NCI-H460 (cell line): ENCODE data around the gene LIN37. TPM values are rescaled to one million over a fixed set of nuclear protein-coding genes. Genes with fewer than 3 reads are reported as not detected.
"Not testable (repeated sequence)": the region's sequence is repeated elsewhere in the genome, so short reads cannot be mapped to it uniquely, and the experiment has no call there.

Experiments used
- DNase-seq: peaks from one replicate; pipeline ENCODE4 v3.0.0-alpha.2; 2016; ENCODE audit warnings: low read depth; ENCODE audit errors: extremely low read depth
- total RNA-seq: library from RNA; depleted of rRNA; stranded (reverse); fragments of >200 nt; shearing (Covaris generic); gene quantifications from 2 replicates; pipeline ENCODE4 v1.2.3, GENCODE V29; 2014

Gene LIN37
- total RNA-seq, 1 experiment from 2014 or later: 8.4 TPM

DNA sequence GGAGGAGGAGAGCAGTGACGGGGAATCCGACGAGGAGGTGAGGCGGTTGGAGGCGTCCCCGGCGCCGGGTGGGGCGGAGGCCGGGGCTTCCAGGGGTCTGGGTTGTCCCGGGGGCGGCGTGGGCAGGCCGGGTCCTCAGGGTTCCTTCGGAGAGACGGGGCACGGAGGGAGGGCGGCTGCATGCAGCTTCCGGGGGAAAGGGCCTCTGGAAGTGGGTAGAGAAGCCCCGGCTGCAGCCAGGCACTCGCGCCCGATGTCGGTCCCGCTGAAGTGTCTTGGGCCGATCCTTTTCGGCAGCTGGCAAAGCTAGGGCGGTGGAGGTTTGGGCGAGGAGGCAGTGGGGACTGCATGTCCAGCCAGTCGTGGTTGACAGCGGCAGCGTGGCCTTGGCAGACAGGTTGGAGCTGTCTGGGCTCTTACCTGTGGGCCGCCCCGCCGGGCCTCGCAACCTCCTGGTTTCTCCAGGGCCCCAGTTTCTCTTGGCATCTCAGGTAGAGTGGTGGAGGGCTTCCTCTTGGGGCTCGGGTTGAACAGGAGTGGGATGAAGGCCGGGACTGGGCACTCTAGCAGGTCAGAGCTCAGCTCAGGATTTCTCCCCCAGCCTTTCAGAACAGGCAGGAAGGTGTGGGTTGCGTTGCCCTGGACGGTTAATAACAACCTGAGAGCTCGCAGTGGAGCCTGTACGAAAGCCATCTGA, 29.9 kb upstream of the LIN37 start:
- DNase-seq: no peak

DNA sequence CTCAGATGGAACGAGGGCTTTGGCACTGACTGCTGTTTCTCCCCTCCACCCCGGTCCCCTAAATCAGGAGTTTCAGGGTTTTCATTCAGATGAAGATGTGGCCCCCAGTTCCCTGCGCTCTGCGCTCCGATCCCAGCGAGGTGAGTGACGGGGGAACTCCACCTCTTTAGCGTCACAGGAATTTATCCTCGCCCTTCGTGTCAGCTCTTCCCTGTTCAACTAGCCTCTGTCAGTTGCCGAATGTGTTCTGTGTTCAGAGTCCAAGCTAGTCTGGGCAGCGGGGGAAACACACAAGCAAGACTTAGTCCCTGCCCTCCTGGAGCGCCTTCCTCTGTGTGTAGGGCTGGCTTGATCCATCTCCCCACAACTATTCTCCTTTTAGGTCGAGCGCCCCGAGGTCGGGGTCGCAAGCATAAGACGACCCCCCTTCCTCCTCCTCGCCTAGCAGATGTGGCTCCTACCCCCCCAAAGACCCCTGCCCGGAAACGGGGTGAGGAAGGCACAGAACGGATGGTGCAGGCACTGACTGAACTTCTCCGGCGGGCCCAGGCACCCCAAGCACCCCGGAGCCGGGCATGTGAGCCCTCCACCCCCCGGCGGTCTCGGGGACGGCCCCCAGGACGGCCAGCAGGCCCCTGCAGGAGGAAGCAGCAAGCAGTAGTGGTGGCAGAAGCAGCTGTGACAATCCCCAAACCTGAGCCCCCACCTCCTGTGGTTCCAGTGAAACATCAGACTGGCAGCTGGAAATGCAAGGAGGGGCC, 28.8 kb upstream of the LIN37 start:
- DNase-seq: no peak

DNA sequence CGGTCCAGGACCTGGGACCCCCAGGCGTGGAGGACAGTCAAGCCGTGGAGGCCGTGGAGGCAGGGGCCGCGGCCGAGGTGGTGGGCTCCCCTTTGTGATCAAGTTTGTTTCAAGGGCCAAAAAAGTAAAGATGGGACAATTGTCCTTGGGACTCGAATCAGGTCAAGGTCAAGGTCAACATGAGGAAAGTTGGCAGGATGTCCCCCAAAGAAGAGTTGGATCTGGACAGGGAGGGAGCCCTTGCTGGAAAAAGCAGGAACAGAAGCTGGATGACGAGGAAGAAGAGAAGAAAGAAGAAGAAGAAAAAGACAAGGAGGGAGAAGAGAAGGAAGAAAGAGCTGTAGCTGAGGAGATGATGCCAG, 28.2 kb upstream of the LIN37 start:
- DNase-seq: no peak

DNA sequence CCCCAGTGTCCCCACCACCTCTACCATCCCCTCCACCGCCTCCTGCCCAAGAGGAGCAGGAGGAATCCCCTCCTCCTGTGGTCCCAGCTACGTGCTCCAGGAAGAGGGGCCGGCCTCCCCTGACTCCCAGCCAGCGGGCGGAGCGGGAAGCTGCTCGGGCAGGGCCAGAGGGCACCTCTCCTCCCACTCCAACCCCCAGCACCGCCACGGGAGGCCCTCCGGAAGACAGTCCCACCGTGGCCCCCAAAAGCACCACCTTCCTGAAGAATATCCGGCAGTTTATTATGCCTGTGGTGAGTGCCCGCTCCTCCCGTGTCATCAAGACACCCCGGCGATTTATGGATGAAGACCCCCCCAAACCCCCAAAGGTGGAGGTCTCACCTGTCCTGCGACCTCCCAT, 27.7 kb upstream of the LIN37 start:
- no peak for DNase-seq

DNA sequence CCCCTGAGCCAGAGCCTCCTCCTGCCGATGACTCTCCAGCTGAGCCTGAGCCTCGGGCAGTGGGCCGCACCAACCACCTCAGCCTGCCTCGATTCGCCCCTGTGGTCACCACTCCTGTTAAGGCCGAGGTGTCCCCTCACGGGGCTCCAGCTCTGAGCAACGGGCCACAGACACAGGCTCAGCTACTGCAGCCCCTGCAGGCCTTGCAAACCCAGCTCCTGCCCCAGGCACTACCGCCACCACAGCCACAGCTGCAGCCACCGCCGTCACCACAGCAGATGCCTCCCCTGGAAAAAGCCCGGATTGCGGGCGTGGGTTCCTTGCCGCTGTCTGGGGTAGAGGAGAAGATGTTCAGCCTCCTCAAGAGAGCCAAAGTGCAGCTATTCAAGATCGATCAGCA, 27.0 kb upstream of the LIN37 start:
- no peak for DNase-seq

DNA sequence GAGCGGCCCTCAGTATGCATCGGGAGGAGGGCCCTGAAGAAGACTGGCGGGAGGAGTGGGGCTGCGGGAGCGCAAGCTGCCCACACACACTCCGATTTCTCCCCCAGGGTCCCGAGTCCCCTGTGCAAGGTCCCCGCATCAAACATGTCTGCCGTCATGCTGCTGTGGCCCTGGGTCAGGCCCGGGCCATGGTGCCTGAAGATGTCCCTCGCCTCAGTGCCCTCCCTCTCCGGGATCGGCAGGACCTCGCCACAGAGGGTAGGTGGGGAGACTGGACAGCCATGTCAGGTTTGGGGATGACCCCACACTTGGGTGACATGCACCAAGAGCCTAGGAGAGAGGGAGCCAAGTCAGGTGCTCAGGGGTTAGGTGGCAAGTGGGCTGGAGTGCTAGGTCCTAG, 25.9 kb upstream of the LIN37 start:
- DNase-seq: no peak

DNA sequence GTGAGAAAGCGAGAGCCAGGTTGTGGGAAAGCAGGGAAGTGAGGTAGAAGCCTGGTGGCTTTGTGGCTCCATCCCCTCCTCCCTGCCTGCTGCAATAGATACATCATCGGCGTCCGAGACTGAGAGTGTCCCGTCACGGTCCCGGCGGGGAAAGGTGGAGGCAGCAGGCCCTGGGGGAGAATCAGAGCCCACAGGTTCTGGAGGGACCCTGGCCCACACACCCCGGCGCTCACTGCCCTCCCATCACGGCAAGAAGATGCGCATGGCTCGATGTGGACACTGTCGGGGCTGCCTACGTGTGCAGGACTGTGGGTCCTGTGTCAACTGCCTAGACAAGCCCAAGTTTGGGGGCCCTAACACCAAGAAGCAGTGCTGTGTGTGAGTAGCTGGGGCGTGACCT, 25.5 kb upstream of the LIN37 start:
- DNase-seq: no peak

DNA sequence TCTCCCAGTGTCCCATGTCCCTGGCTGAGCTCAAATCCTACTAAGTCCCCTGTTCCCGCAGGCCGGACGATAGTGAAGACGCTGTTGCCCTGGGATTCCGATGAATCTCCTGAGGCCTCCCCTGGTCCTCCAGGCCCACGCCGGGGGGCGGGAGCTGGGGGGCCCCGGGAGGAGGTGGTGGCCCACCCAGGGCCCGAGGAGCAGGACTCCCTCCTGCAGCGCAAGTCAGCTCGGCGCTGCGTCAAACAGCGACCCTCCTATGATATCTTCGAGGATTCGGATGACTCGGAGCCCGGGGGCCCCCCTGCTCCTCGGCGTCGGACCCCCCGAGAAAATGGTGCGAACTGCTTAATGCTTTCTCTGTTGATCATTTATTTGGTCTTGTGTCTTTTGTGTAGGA, 24.7 kb upstream of the LIN37 start:
- DNase-seq: no peak

DNA sequence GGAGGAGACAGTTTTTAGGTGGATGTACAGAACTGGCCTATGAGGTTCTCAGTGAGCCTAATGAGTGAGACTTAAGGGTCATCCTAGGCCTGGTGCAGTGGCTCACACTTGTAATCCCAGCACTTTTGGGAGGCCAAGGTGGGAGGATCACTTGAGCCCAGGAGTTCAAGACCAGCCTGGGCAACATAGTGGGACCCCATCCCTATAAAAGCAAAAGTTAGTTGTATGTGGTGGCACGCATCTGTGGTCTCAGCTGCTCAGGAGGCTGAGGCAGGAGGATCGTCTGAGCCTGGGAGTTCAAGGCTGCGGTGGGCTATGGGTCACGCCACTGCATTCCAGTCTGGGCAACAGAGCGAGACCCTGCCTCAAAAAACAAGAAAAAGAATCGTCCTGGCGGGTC, 24.2 kb upstream of the LIN37 start:
- not testable (repeated sequence) for DNase-seq

DNA sequence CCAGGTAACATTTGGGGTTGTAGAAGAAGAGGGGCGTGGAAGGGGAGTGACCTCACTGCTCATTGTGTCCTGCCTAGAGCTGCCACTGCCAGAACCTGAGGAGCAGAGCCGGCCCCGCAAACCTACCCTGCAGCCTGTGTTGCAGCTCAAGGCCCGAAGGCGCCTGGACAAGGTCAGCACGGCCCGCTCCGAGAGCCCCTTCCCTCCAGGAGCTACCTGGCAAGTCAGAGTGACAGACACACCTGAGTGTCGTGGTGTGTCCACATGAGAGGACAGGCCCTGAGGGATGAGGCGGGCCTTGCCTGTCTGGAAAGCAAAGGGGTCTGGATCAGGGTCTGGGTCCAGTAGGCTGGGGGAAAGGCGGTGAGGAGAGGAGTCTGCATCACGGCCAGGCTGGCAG, 23.8 kb upstream of the LIN37 start:
- DNase-seq: no peak

DNA sequence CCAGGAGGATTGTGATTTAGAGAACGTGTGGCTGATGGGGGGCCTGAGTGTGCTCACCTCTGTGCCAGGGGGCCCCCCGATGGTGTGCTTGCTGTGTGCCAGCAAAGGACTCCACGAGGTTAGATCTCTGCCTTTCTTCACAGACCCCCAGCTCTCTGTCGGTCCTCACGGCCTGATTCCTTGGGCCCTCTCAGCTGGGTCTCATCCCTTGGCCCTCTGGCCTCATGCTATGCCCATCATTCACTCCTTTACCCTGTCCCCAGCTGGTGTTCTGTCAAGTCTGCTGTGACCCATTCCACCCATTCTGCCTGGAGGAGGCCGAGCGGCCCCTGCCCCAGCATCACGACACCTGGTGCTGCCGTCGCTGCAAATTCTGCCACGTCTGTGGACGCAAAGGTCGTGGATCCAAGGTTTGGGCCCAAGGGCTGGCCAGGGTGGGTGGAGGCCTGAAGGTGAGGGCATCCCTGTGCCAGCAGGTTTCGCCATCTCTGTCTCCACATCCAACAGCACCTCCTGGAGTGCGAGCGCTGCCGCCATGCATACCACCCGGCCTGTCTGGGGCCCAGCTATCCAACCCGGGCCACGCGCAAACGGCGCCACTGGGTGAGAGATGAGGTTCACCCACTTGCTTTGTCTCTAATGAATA, 23.0 kb upstream of the LIN37 start:
- no peak for DNase-seq

DNA sequence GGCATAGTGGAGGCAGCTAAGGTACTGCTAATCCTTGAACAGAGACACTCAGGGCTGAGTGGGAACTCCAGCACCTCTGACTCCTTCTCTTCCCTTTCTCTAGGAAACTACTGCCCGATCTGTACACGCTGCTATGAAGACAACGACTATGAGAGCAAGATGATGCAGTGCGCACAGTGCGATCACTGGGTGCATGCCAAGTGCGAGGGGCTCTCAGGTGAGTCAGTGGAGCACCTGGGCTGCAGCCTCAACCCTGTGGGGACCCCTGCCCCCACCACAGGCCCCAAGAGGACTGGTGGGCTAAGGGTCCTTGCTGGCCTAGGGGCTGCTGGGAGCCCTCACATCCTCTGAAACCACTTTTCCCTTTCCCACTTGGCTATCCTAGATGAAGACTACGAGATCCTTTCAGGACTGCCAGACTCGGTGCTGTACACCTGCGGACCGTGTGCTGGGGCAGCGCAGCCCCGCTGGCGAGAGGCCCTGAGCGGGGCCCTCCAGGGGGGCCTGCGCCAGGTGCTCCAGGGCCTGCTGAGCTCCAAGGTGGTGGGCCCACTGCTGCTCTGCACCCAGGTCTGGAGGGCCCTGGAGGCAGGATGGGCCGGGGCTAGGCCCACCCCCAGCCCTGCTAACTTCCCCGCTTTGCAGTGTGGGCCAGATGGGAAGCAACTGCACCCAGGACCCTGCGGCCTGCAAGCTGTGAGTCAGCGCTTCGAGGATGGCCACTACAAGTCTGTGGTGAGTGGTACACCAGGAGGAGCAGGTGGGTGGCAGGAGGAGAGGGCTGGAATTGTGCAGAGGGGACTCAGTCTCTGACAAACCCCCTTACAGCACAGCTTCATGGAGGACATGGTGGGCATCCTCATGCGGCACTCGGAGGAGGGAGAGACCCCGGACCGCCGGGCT, 21.1 kb upstream of the LIN37 start:
- DNase-seq: no peak

DNA sequence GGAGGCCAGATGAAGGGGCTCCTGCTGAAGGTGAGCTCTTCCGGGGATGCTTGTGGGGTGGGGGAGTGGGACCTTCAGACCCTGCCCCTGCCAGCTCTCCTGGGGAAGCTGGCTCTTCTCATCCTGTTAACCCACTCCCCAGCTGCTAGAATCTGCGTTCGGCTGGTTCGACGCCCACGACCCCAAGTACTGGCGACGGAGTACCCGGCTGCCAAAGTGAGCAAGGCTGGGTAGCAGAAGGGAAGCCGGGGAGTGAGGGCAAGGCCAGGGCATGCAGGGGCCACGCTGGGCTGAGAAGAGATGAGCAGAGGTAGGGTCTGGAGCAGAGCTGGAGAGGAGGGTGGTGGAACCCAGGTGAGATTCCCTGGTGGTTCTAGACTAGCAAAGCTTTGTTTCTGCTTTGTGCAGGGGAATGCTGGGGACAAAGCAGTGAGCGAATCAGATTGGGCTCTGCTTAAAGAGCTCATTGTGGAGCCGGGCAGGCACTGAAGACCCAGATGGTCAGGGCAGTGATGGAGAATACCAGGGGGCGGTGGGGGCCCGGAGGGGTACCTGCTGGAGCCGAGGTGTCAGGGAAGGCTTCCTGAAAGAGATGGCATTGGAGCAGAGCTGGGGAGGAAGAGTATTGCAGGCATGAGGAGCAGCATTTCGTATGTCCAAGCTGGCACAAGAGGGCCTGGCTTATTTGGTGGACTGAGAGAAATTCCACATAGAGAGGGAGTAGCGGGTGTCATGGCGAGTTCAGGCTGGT, 20.2 kb upstream of the LIN37 start:
- no peak for DNase-seq

DNA sequence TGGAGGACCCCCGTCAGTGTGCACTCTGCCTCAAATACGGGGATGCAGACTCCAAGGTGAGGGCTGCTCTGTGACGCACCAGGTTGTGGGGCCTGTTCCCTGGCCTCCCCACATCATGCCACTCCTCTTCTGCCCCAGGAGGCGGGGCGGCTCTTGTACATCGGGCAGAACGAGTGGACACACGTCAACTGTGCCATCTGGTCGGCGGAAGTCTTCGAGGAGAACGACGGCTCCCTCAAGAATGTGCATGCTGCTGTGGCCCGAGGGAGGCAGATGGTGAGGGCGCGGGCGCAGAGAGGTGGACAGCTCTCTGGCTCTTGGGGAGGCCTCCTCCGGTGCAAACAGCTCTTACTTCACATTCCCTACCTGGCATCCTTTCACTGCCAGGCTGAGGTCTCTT, 19.4 kb upstream of the LIN37 start:
- DNase-seq: no peak

DNA sequence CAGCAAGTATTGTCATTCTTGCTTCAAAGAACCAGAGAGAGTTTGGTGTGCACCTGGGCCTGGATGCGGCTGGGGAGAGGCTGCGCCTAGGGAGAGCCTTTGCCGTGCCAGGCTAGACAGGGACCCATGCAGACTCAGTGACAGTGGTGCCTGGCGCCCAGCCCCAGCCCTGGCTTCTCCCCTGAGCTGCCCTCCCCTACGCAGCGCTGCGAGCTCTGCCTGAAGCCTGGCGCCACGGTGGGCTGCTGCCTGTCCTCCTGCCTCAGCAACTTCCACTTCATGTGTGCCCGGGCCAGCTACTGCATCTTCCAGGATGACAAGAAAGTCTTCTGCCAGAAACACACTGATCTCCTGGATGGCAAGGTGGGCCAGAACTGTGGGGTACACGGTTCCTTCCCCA, 18.6 kb upstream of the LIN37 start:
- DNase-seq: no peak

DNA sequence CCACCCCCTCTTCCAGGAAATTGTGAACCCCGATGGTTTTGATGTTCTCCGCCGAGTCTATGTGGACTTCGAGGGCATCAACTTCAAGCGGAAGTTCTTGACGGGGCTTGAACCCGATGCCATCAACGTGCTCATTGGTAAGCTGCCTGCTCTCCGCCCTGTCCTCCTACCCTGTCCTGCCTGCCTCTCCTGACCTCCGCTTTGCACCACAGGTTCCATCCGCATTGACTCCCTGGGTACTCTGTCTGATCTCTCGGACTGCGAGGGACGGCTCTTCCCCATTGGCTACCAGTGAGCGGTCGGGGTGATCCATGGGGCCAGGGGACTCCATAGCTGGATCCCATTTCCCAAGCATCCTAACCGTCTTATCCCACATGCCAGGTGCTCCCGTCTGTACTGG, 18.1 kb upstream of the LIN37 start:
- no peak for DNase-seq

DNA sequence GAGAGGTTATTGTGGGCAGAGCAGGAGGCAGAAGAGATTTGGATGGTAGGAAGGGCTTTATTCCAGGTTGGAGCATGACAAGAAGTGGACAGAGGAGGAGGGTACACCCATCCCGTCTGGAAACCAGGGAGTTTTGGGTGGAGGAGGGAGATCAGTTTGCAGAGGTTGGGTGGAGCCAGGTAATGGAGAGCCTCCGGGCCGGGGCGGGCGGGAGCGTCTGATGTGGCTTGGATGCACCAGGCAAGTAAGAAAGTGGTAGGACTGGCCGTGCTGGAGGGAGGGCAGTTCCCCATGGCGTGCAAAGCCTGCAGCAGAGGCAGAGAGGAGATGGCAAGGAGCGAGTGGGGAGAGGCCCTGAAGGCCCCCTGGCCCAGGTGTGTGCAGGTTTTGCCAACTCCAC, 17.0 kb upstream of the LIN37 start:
- DNase-seq: no peak

DNA sequence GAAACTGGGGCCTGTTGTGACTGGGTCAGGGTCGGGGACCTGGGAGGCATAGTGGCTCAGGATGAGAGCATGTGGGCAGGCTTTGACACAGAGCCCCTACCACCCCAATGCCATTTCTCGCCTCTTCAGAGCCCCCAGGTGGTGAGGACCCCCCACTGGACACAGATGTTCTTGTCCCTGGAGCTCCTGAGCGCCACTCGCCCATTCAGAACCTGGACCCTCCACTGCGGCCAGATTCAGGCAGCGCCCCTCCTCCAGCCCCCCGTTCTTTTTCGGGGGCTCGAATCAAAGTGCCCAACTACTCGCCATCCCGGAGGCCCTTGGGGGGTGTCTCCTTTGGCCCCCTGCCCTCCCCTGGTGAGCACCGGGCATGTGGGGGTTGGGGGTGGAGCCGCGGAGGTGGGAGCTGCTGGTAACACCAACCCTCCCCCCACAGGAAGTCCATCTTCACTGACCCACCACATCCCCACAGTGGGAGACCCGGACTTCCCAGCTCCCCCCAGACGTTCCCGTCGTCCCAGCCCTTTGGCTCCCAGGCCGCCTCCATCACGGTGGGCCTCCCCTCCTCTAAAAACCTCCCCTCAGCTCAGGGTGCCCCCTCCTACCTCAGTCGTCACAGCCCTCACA, 16.5 kb upstream of the LIN37 start:
- DNase-seq: no peak

DNA sequence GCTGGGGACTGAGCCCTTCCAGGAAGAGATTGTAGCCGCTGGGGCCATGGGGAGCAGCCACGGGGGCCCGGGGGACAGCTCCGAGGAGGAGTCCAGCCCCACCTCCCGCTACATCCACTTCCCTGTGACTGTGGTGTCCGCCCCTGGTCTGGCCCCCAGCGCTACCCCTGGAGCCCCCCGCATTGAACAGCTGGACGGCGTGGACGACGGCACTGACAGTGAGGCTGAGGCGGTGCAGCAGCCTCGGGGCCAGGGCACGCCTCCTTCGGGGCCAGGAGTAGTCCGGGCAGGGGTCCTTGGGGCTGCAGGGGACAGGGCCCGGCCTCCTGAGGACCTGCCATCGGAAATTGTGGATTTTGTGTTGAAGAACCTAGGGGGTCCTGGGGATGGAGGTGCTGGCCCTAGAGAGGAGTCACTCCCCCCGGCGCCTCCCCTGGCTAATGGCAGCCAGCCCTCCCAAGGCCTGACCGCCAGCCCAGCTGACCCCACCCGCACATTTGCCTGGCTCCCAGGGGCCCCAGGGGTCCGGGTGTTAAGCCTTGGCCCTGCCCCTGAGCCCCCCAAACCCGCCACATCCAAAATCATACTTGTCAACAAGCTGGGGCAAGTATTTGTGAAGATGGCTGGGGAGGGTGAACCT, 15.7 kb upstream of the LIN37 start:
- DNase-seq: no peak
